Panc1 (cell line): ENCODE results near the gene RANBP17. TPM values are rescaled to one million over a fixed set of nuclear protein-coding genes. Genes with fewer than 3 reads are reported as not detected.
A peak's percentile ranks its signal among the peaks of the same experiment; 100 is the strongest.

Source experiments
- ATAC-seq: fragments of 200-7000 bp; cut with Tn5 transposase; 2 replicates; pipeline ENCODE4 v1.9.1; 2020; ENCODE audit warnings: mild to moderate bottlenecking, moderate library complexity
- BruUV-seq: library from RNA; stranded (reverse); fragments of 400-500 nt; replicated peaks from 2 replicates; lab custom pipeline; 2021; lab: Mats Ljungman, UMichigan
- CTCF ChIA-PET: fragments of 300-600 bp; sonication (Branson Sonifier 250); formaldehyde crosslinking; loops from one replicate; lab custom pipeline; 2022; ENCODE audit warnings: antibody characterized with exemption; lab: Charles Lee
- POLR2A ChIA-PET: fragments of 300-600 bp; sonication (Branson Sonifier 250); formaldehyde crosslinking; loops from one replicate; lab custom pipeline; 2022; ENCODE audit warnings: antibody characterized with exemption; lab: Charles Lee
- DNase-seq: peaks from one replicate; pipeline ENCODE4 v3.0.0-alpha.2; 2010; ENCODE audit warnings: low read depth, low spot score
- H3K27ac ChIP-seq: 2 replicates; pipeline ENCODE4 v1.5.1; 2011; ENCODE audit warnings: mild to moderate bottlenecking, low read length, inconsistent platforms
- H3K27me3 ChIP-seq: fragments of 200-500 bp; sonication (Bioruptor generic); 2 replicates; pipeline ENCODE4 v1.6.0; 2014; ENCODE audit warnings: low read length, inconsistent platforms; ENCODE audit not compliant: control insufficient read depth, insufficient read depth
- H3K36me3 ChIP-seq: fragments of 200-500 bp; sonication (Bioruptor generic); 2 replicates; pipeline ENCODE4 v1.5.1; 2014; ENCODE audit warnings: inconsistent platforms, mild to moderate bottlenecking, low read length, moderate library complexity; ENCODE audit not compliant: control insufficient read depth, insufficient read depth
- H3K4me1 ChIP-seq: 2 replicates; pipeline ENCODE4 v1.5.1; 2011; ENCODE audit warnings: inconsistent platforms, mild to moderate bottlenecking, low read length, moderate library complexity; ENCODE audit not compliant: control insufficient read depth, insufficient read depth
- H3K4me3 ChIP-seq, 2 experiments: 2 replicates each; pipeline ENCODE4 v1.5.1; 2011 to 2012; ENCODE audit warnings: low read depth in 2 of 2, low read length in 2 of 2, mild to moderate bottlenecking in 2 of 2, inconsistent platforms in 1 of 2, moderate library complexity in 1 of 2
- H3K9me3 ChIP-seq: fragments of 200-500 bp; sonication (Bioruptor generic); 2 replicates; pipeline ENCODE4 v1.5.1; 2014; ENCODE audit warnings: low read depth, mild to moderate bottlenecking, inconsistent platforms, low read length, moderate library complexity; ENCODE audit not compliant: control insufficient read depth, insufficient read depth
- CTCF ChIP-seq: fragments of 450-650 bp; IDR thresholded peaks from 2 replicates; pipeline ENCODE4 v1.5.1; 2017; ENCODE audit warnings: mild to moderate bottlenecking
- POLR2AphosphoS5 ChIP-seq: IDR thresholded peaks from 2 replicates; pipeline ENCODE4 v1.6.1; 2012; ENCODE audit warnings: mild to moderate bottlenecking, low read depth, low read length, moderate library complexity
- REST ChIP-seq, 2 experiments: IDR thresholded peaks; 2 replicates each; pipeline ENCODE4 v1.6.1; 2011 to 2012; ENCODE audit warnings: low read depth in 2 of 2, control low read depth in 1 of 2, low read length in 1 of 2, mild to moderate bottlenecking in 1 of 2, moderate library complexity in 1 of 2; ENCODE audit not compliant: insufficient read depth in 1 of 2
- SIN3A ChIP-seq: IDR thresholded peaks from 2 replicates; pipeline ENCODE4 v1.6.1; 2012; ENCODE audit warnings: low read depth, mild to moderate bottlenecking, low read length, moderate library complexity, borderline replicate concordance; ENCODE audit not compliant: insufficient read depth
- TCF7L2 ChIP-seq: IDR thresholded peaks from 2 replicates; pipeline ENCODE4 v1.6.1; 2011; ENCODE audit warnings: mild to moderate bottlenecking, low read depth, low read length, inconsistent platforms
- in situ Hi-C: cut with HindIII; loops from 2 replicates; pipeline ENCODE4 v1.10.0; 2016; ENCODE audit warnings: low sequenced_read_pairs, low pct_unique_long_range_greater_than_20kb
- intact Hi-C: fragments of 100-400 bp; cut with micrococcal nuclease; formaldehyde crosslinking; loops from one replicate; pipeline ENCODE4 v1.10.0; 2022; ENCODE audit not compliant: unreplicated experiment
- total RNA-seq: library from RNA; stranded (reverse); gene quantifications from one replicate; pipeline ENCODE4 v1.2.1, GENCODE V29; 2021; ENCODE audit not compliant: unreplicated experiment

RANBP17 gene
- total RNA-seq, 1 experiment from 2014 or later = not detected

GRCh38 chr5:171162596-171162995 is 300.8 kb downstream of the RANBP17 start:
- H3K27me3 ChIP-seq = peaks cover 8% of the 10 kb centered on the region
- ChIA-PET CTCF (no interaction called here), POLR2A (no interaction called here)
- no peak for DNase-seq
- in situ Hi-C loops = no loop called here
- H3K4me3 ChIP-seq = no peak overlapping the region
- H3K9me3 ChIP-seq = no peaks in the 10 kb centered on the region
- intact Hi-C loops = no loop called here
- H3K36me3 ChIP-seq = no peaks in the 10 kb centered on the region
- no TSS peak for BruUV-seq
- no peaks in the 10 kb centered on the region for H3K4me1 ChIP-seq
- ATAC-seq = no peak
- H3K27ac ChIP-seq = no peak overlapping the region
- no peak for TF ChIP-seq REST (IDR thresholded peaks at IDR 0.05; ENCODE audit: insufficient read depth in 1 of 2, low read depth in 2 of 2, low read length in 1 of 2)
- TF ChIP-seq POLR2AphosphoS5 = no peak
- TF ChIP-seq TCF7L2 = no peak
- peak; percentile 49 for TF ChIP-seq CTCF
- TF ChIP-seq SIN3A = no peak

GRCh38 chr5:171166766-171167165 is 304.9 kb downstream of the RANBP17 start:
- DNase-seq (no peak), ATAC-seq (no peak)
- Histone ChIP-seq H3K27me3 (peaks cover 13% of the 10 kb centered on the region), H3K36me3 (no peaks in the 10 kb centered on the region), H3K27ac (no peak overlapping the region), H3K4me3 (no peak overlapping the region), H3K4me1 (no peaks in the 10 kb centered on the region), H3K9me3 (no peaks in the 10 kb centered on the region)
- no TSS peak for BruUV-seq
- in situ Hi-C loops = no loop called here
- CTCF ChIA-PET = no interaction called here
- POLR2A ChIA-PET = no interaction called here
- TF ChIP-seq POLR2AphosphoS5 = no peak
- TF ChIP-seq REST (IDR thresholded peaks at IDR 0.05; ENCODE audit: insufficient read depth in 1 of 2, low read depth in 2 of 2, low read length in 1 of 2) = no peak
- TF ChIP-seq CTCF = no peak
- no peak for TF ChIP-seq SIN3A
- TF ChIP-seq TCF7L2 = no peak
- intact Hi-C loops = no loop called here
